ENCODE data around the gene HIRA. TPM values are rescaled to one million over a fixed set of nuclear protein-coding genes. Genes with fewer than 3 reads are reported as not detected.

Gene HIRA
- total RNA-seq, 1 experiment from 2014 or later, result 23.8 TPM

GRCh38 chr22:19398206-19398605 lies 33.3 kb downstream of the HIRA start:
- H3K36me3 ChIP-seq (ENCODE audit: control insufficient read depth, insufficient read depth, low read length), result peaks cover 3% of the 10 kb centered on the region
- in situ Hi-C loops (cut with HindIII; ENCODE audit: low pct_unique_long_range_greater_than_20kb, low sequenced_read_pairs), result no loop called here
- H3K9me3 ChIP-seq (ENCODE audit: control insufficient read depth, insufficient read depth, low read depth, low read length), result no peaks in the 10 kb centered on the region
- no peak for TF ChIP-seq REST (IDR thresholded peaks at IDR 0.05; ENCODE audit: insufficient read depth in 1 of 2, low read depth in 2 of 2, low read length in 1 of 2)
- no peak for TF ChIP-seq SIN3A (IDR thresholded peaks at IDR 0.05; ENCODE audit: borderline replicate concordance, insufficient read depth, low read depth, low read length)
- TF ChIP-seq CTCF (IDR thresholded peaks at IDR 0.05), result no peak
- no peak for TF ChIP-seq POLR2AphosphoS5 (IDR thresholded peaks at IDR 0.05; ENCODE audit: low read depth, low read length)
- no peak for TF ChIP-seq TCF7L2 (IDR thresholded peaks at IDR 0.05; ENCODE audit: low read depth, low read length)
- no peaks in the 10 kb centered on the region for H3K27me3 ChIP-seq (ENCODE audit: control insufficient read depth, insufficient read depth, low read length)
- H3K4me1 ChIP-seq (ENCODE audit: control insufficient read depth, insufficient read depth, low read length), result no peaks in the 10 kb centered on the region
- intact Hi-C loops (cut with micrococcal nuclease; ENCODE audit: unreplicated experiment), result no loop called here
- no TSS peak for BruUV-seq (replicated peaks)
- ATAC-seq (no peak), DNase-seq (ENCODE audit: low read depth, low spot score) (no peak)
- ChIA-PET CTCF (no interaction called here), POLR2A (no interaction called here)
- H3K4me3 ChIP-seq (ENCODE audit: low read depth in 2 of 2, low read length in 2 of 2), result no peak overlapping the region
- no peak overlapping the region for H3K27ac ChIP-seq (ENCODE audit: low read length)

- no peak overlapping the region for H3K4me3 ChIP-seq (ENCODE audit: low read depth in 2 of 2, low read length in 2 of 2)
- DNase-seq (ENCODE audit: low read depth, low spot score), result no peak
- no peaks in the 10 kb centered on the region for H3K4me1 ChIP-seq (ENCODE audit: control insufficient read depth, insufficient read depth, low read length)
- no peak overlapping the region for H3K27ac ChIP-seq (ENCODE audit: low read length)
- H3K36me3 ChIP-seq (ENCODE audit: control insufficient read depth, insufficient read depth, low read length), result peaks cover 3% of the 10 kb centered on the region
- in situ Hi-C loops (cut with HindIII; ENCODE audit: low pct_unique_long_range_greater_than_20kb, low sequenced_read_pairs), result no loop called here
- no peak for ATAC-seq
- CTCF ChIA-PET, result no interaction called here
- no peaks in the 10 kb centered on the region for H3K27me3 ChIP-seq (ENCODE audit: control insufficient read depth, insufficient read depth, low read length)
- BruUV-seq (replicated peaks), result no TSS peak
- H3K9me3 ChIP-seq (ENCODE audit: control insufficient read depth, insufficient read depth, low read depth, low read length), result no peaks in the 10 kb centered on the region
- intact Hi-C loops (cut with micrococcal nuclease; ENCODE audit: unreplicated experiment), result no loop called here
- POLR2A ChIA-PET, result no interaction called here
- TF ChIP-seq CTCF (IDR thresholded peaks at IDR 0.05) (no peak), TCF7L2 (IDR thresholded peaks at IDR 0.05; ENCODE audit: low read depth, low read length) (no peak), SIN3A (IDR thresholded peaks at IDR 0.05; ENCODE audit: borderline replicate concordance, insufficient read depth, low read depth, low read length) (no peak)
Observed at GRCh38 chr22:19397734-19398104, 33.8 kb downstream of the HIRA start.
